HepG2 (cell line): ENCODE data around the gene GALNT12. TPM values are rescaled to one million over a fixed set of nuclear protein-coding genes. Genes with fewer than 3 reads are reported as not detected.

Source experiments
- ATF6 ChIP-seq: sonication (generic); formaldehyde crosslinking; conservative IDR thresholded peaks from 2 replicates; pipeline ENCODE4 v1.4.0; 2020; ENCODE audit warnings: missing genetic modification reagents
- GATA4 ChIP-seq: sonication (generic); IDR thresholded peaks from 2 replicates; pipeline ENCODE4 v1.6.1; 2016; ENCODE audit warnings: antibody characterized with exemption, low read depth, borderline replicate concordance
- KMT2B ChIP-seq: IDR thresholded peaks from 2 replicates; pipeline ENCODE4 v1.6.1; 2016; ENCODE audit warnings: missing genetic modification reagents, missing compliant biosample characterization
- MED13 ChIP-seq: sonication (generic); formaldehyde crosslinking; IDR thresholded peaks from 2 replicates; pipeline ENCODE4 v1.5.0; 2020; ENCODE audit warnings: missing genetic modification reagents
- MED8 ChIP-seq: sonication (generic); formaldehyde crosslinking; IDR thresholded peaks from 2 replicates; pipeline ENCODE4 v1.8.1; 2023; ENCODE audit warnings: mild to moderate bottlenecking, missing genetic modification reagents; ENCODE audit not compliant: insufficient replicate concordance
- MEF2D ChIP-seq: sonication (generic); formaldehyde crosslinking; IDR thresholded peaks from 2 replicates; pipeline ENCODE4 v1.5.1; 2020; ENCODE audit warnings: mild to moderate bottlenecking, missing genetic modification reagents
- MTF1 ChIP-seq: sonication (generic); formaldehyde crosslinking; IDR thresholded peaks from 2 replicates; pipeline ENCODE4 v1.5.0; 2020; ENCODE audit warnings: missing genetic modification reagents
- NRL ChIP-seq: sonication (generic); formaldehyde crosslinking; IDR thresholded peaks from 2 replicates; pipeline ENCODE4 v1.5.0; 2020; ENCODE audit warnings: missing genetic modification reagents, mild to moderate bottlenecking, moderate library complexity, borderline replicate concordance
- RBAK ChIP-seq: sonication (generic); formaldehyde crosslinking; IDR thresholded peaks from 2 replicates; pipeline ENCODE4 v1.5.1; 2020; ENCODE audit warnings: mild to moderate bottlenecking, missing genetic modification reagents
- REL ChIP-seq: sonication (generic); formaldehyde crosslinking; conservative IDR thresholded peaks from 2 replicates; pipeline ENCODE4 v1.8.0; 2022; ENCODE audit warnings: mild to moderate bottlenecking, missing genetic modification reagents, moderate library complexity
- RFXANK ChIP-seq: IDR thresholded peaks from 2 replicates; pipeline ENCODE4 v1.6.1; 2016
- SMARCE1 ChIP-seq: fragments of 450-650 bp; IDR thresholded peaks from 2 replicates; pipeline ENCODE4 v1.6.1; 2017; ENCODE audit warnings: borderline replicate concordance
- SMYD3 ChIP-seq: sonication (generic); formaldehyde crosslinking; IDR thresholded peaks from 2 replicates; pipeline ENCODE4 v1.8.1; 2023; ENCODE audit warnings: mild to moderate bottlenecking, missing genetic modification reagents
- STAG1 ChIP-seq: sonication (generic); formaldehyde crosslinking; IDR thresholded peaks from 2 replicates; pipeline ENCODE4 v1.4.0; 2020; ENCODE audit warnings: missing genetic modification reagents
- THYN1 ChIP-seq: sonication (generic); formaldehyde crosslinking; IDR thresholded peaks from 2 replicates; pipeline ENCODE4 v1.8.1; 2023; ENCODE audit warnings: low read depth, mild to moderate bottlenecking, moderate library complexity, missing genetic modification reagents, borderline replicate concordance
- TOPORS ChIP-seq: sonication (generic); formaldehyde crosslinking; IDR thresholded peaks from 2 replicates; pipeline ENCODE4 v1.8.0; 2023; ENCODE audit warnings: mild to moderate bottlenecking, missing genetic modification reagents
- XRCC5 ChIP-seq: fragments of 200-400 bp; formaldehyde crosslinking; optimal IDR thresholded peaks from 2 replicates; pipeline ENCODE3; 2017; ENCODE audit warnings: mild to moderate bottlenecking, low read length
- ZKSCAN8 ChIP-seq: IDR thresholded peaks from 2 replicates; pipeline ENCODE4 v1.6.1; 2016; ENCODE audit warnings: borderline replicate concordance, missing genetic modification reagents, missing compliant biosample characterization
- ZNF280D ChIP-seq: sonication (generic); formaldehyde crosslinking; IDR thresholded peaks from 2 replicates; pipeline ENCODE4 v1.5.1; 2020; ENCODE audit warnings: mild to moderate bottlenecking, missing genetic modification reagents
- ZNF292 ChIP-seq: sonication (generic); formaldehyde crosslinking; IDR thresholded peaks from 2 replicates; pipeline ENCODE4 v1.8.1; 2022; ENCODE audit warnings: mild to moderate bottlenecking, low read depth, missing genetic modification reagents, borderline replicate concordance
- ZNF317 ChIP-seq: sonication (generic); formaldehyde crosslinking; IDR thresholded peaks from 2 replicates; pipeline ENCODE4 v1.5.0; 2020; ENCODE audit warnings: mild to moderate bottlenecking, missing genetic modification reagents
- ZNF329 ChIP-seq: sonication (generic); formaldehyde crosslinking; IDR thresholded peaks from 2 replicates; pipeline ENCODE4 v1.9.0; 2021; ENCODE audit warnings: low read depth, mild to moderate bottlenecking, missing genetic modification reagents
- ZNF441 ChIP-seq: sonication (generic); formaldehyde crosslinking; IDR thresholded peaks from 2 replicates; pipeline ENCODE4 v1.7.0; 2021; ENCODE audit warnings: missing genetic modification reagents, borderline replicate concordance
- ZNF446 ChIP-seq: sonication (generic); formaldehyde crosslinking; IDR thresholded peaks from 2 replicates; pipeline ENCODE4 v1.5.0; 2020; ENCODE audit warnings: mild to moderate bottlenecking, missing genetic modification reagents
- ZNF7 ChIP-seq: IDR thresholded peaks from 2 replicates; pipeline ENCODE4 v1.6.1; 2016; ENCODE audit warnings: missing biosample characterization, missing genetic modification reagents
- ZNF737 ChIP-seq: sonication (generic); formaldehyde crosslinking; IDR thresholded peaks from 2 replicates; pipeline ENCODE4 v1.5.0; 2020; ENCODE audit warnings: missing genetic modification reagents, mild to moderate bottlenecking, borderline replicate concordance
- polyA plus RNA-seq, 8 experiments: library from polyadenylated mRNA; depleted of rRNA in 3 of 8; stranded (reverse) in 7 of 8; unstranded in 1 of 8; fragments of >200 nt; fragmentation: Illumina TruSeq in 4 of 8; extraction: Trizol in 4 of 8; gene quantifications; 2 replicates each; pipeline versions ENCODE4 v1.2.1 to v1.2.3, GENCODE V29; 2011 to 2016; ENCODE audit warnings: low read depth in 4 of 8, missing spikeins in 1 of 8, mixed read lengths in 1 of 8; ENCODE audit not compliant: insufficient read depth in 1 of 8
- total RNA-seq, 5 experiments: library from RNA; depleted of rRNA; stranded (reverse); fragments of >200 nt; fragmentation: Illumina TruSeq; extraction: Trizol; gene quantifications; 2 replicates each; pipeline ENCODE4 v1.2.3, GENCODE V29; 2016; ENCODE audit warnings: low read depth in 1 of 5
- TF ChIP-seq, protein P1 (sequence below): sonication (generic); formaldehyde crosslinking; IDR thresholded peaks from 2 replicates; pipeline ENCODE4 v1.9.0; 2021; ENCODE audit warnings: missing genetic modification reagents, mild to moderate bottlenecking, borderline replicate concordance

Gene GALNT12
- total and polyA plus RNA-seq, 2 of the 13 experiments (the other 11 are each of a cell fraction or from before 2014, with no cell fraction given), result 0.07 TPM; not detected in 1

DNA sequence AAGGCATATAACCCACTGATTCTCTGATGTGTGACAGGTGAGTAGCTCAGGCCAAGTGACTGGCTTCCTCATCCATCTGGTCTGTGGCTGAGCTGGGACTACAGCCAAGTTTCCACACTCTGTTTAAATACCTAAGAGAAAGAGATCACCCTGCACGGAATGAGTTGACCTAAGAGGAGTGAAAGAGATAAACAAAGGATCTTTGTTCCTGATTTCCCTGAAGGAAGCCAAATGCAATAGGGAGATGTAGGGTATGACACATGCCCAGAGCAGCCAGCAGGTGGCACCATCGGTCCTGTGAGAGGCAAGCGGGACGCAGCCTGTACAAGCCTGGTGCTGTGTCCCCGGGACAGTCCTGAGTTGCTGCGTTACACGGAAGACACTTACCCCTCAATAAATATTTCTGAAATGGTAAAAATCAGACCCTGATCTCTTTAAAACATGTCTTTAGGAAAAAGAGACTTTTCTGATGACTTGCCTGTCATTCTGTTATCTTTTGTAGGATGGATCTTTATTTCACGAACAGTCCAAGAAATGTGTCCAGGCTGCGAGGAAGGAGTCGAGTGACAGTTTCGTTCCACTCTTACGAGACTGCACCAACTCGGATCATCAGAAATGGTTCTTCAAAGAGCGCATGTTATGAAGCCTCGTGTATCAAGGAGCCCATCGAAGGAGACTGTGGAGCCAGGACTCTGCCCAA lies 41.1 kb downstream of the GALNT12 start (continued):
- TF ChIP-seq ZNF280D (CRISPR knock-in tag), result no peak
- TF ChIP-seq STAG1 (CRISPR knock-in tag), result peak; percentile 88
- peak; percentile 90 for TF ChIP-seq XRCC5
- TF ChIP-seq THYN1, result no peak
- TF ChIP-seq, protein P1, sequence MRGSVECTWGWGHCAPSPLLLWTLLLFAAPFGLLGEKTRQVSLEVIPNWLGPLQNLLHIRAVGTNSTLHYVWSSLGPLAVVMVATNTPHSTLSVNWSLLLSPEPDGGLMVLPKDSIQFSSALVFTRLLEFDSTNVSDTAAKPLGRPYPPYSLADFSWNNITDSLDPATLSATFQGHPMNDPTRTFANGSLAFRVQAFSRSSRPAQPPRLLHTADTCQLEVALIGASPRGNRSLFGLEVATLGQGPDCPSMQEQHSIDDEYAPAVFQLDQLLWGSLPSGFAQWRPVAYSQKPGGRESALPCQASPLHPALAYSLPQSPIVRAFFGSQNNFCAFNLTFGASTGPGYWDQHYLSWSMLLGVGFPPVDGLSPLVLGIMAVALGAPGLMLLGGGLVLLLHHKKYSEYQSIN (CRISPR knock-in tag), result no peak
- TF ChIP-seq ZKSCAN8 (CRISPR knock-in tag), result no peak; the same call in 1 of the 2 replicates
- TF ChIP-seq ATF6, result no peak
- no peak for TF ChIP-seq MTF1 (CRISPR knock-in tag)
- no peak for TF ChIP-seq ZNF329 (CRISPR knock-in tag)
- TF ChIP-seq REL (CRISPR knock-in tag), result no peak
- TF ChIP-seq RBAK (CRISPR knock-in tag), result no peak
- no peak for TF ChIP-seq ZNF7
- no peak for TF ChIP-seq KMT2B
- no peak for TF ChIP-seq TOPORS
- no peak for TF ChIP-seq ZNF441 (CRISPR knock-in tag)
- TF ChIP-seq NRL (CRISPR knock-in tag), result no peak
- TF ChIP-seq ZNF446 (CRISPR knock-in tag), result no peak
- no peak for TF ChIP-seq SMARCE1
- no peak for TF ChIP-seq GATA4
- TF ChIP-seq MED13 (CRISPR knock-in tag), result no peak
- no peak for TF ChIP-seq ZNF317
- no peak for TF ChIP-seq SMYD3
- no peak for TF ChIP-seq ZNF292 (CRISPR knock-in tag)
- TF ChIP-seq RFXANK (CRISPR knock-in tag), result no peak
- no peak for TF ChIP-seq ZNF737
- TF ChIP-seq MEF2D, result no peak
- no peak for TF ChIP-seq MED8 (CRISPR knock-in tag)
